B cell (primary cell): ENCODE results near the gene ACTN2.

Experiments
- EZH2 ChIP-seq: IDR thresholded peaks from 2 replicates; pipeline ENCODE4 v1.6.1; 2012; ENCODE audit warnings: borderline replicate concordance, low read depth, mild to moderate bottlenecking, moderate library complexity, low read length; ENCODE audit not compliant: insufficient read depth, poor library complexity, severe bottlenecking
- TF ChIP-seq, protein P1 (sequence below): fragments of 200-600 bp; IDR thresholded peaks from one replicate; pipeline ENCODE4 v1.8.0; 2022; ENCODE audit warnings: antibody characterized with exemption, mild to moderate bottlenecking

DNA sequence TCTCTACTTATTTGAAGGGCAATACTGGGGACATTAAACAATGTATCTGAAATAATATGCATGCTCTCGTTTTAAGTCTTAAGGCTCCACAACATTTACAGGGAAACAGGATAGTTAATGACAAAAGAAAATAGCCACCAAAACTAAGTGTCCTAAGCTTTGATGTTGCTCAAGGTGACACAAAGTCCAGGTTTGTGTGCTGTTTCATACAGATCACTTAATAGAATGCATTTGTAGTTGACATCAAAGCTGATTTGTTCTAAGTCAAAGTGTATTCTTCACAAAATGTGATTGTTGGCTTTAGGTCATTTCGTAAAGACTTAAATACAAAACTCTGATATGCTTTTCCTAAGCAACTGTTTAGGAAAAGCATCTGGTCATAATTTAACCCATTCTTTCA, 71.3 kb downstream of the ACTN2 start:
- TF ChIP-seq, protein P1, sequence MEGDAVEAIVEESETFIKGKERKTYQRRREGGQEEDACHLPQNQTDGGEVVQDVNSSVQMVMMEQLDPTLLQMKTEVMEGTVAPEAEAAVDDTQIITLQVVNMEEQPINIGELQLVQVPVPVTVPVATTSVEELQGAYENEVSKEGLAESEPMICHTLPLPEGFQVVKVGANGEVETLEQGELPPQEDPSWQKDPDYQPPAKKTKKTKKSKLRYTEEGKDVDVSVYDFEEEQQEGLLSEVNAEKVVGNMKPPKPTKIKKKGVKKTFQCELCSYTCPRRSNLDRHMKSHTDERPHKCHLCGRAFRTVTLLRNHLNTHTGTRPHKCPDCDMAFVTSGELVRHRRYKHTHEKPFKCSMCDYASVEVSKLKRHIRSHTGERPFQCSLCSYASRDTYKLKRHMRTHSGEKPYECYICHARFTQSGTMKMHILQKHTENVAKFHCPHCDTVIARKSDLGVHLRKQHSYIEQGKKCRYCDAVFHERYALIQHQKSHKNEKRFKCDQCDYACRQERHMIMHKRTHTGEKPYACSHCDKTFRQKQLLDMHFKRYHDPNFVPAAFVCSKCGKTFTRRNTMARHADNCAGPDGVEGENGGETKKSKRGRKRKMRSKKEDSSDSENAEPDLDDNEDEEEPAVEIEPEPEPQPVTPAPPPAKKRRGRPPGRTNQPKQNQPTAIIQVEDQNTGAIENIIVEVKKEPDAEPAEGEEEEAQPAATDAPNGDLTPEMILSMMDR, result no peak
- TF ChIP-seq EZH2, result no peak
